ENCODE data around the gene ZSWIM8.
"Not testable (repeated sequence)": the region's sequence is repeated elsewhere in the genome, so short reads cannot be mapped to it uniquely, and the experiment has no call there.

The ZSWIM8 gene

GRCh38 chr10:73774637-73775036 is 10.8 kb upstream of the ZSWIM8 start:
- no peak for DNase-seq

GRCh38 chr10:73779018-73779417 is 6.4 kb upstream of the ZSWIM8 start:
- no peak for DNase-seq

GRCh38 chr10:73779539-73780197 is 5.7 kb upstream of the ZSWIM8 start:
- DNase-seq, result no peak

- DNase-seq, result no peak
These were observed 5.1 kb upstream of the ZSWIM8 start for GRCh38 chr10:73780301-73780700.

- DNase-seq, result no peak
These were observed 4.4 kb upstream of the ZSWIM8 start for GRCh38 chr10:73780966-73781365.

- no peak for DNase-seq
These were observed 3.9 kb upstream of the ZSWIM8 start for GRCh38 chr10:73781548-73781878.

- DNase-seq, result peak; percentile 95
These were observed 3.3 kb upstream of the ZSWIM8 start, which contains the start of gene CHCHD1 for GRCh38 chr10:73781879-73782748. TSS of gene CHCHD1 (plus strand) at chr10:73782048. CDS start at chr10:73782076, 28 bp downstream.

GRCh38 chr10:73782749-73783085 is 2.7 kb upstream of the ZSWIM8 start:
- DNase-seq, result no peak

GRCh38 chr10:73785721-73786511 is 510 bp downstream of the ZSWIM8 start:
- peak; percentile 56 for DNase-seq

- DNase-seq, result no peak
These were observed 1.1 kb downstream of the ZSWIM8 start for GRCh38 chr10:73786512-73786885.

- not testable (repeated sequence) for DNase-seq
These were observed 1.8 kb downstream of the ZSWIM8 start for GRCh38 chr10:73787031-73787800.

- peak; percentile 17 for DNase-seq
These were observed 3.7 kb downstream of the ZSWIM8 start for GRCh38 chr10:73788864-73789658.

GRCh38 chr10:73789659-73790055 is 4.3 kb downstream of the ZSWIM8 start:
- DNase-seq, result no peak

GRCh38 chr10:73790886-73791625 is 5.7 kb downstream of the ZSWIM8 start:
- DNase-seq, result peak; percentile 16

GRCh38 chr10:73791871-73792400 is 6.5 kb downstream of the ZSWIM8 start:
- DNase-seq, result peak; percentile 15

GRCh38 chr10:73793456-73793855 is 8.1 kb downstream of the ZSWIM8 start:
- DNase-seq, result no peak

GRCh38 chr10:73795491-73795890 is 10.1 kb downstream of the ZSWIM8 start:
- not testable (repeated sequence) for DNase-seq

GRCh38 chr10:73796035-73796434 is 10.6 kb downstream of the ZSWIM8 start:
- not testable (repeated sequence) for DNase-seq

GRCh38 chr10:73796766-73797165 is 11.4 kb downstream of the ZSWIM8 start:
- DNase-seq, result peak; percentile 17

GRCh38 chr10:73797324-73798025 is 12.1 kb downstream of the ZSWIM8 start:
- DNase-seq, result peak; percentile 15
